ENCODE data around the gene PHLPP1. TPM values are rescaled to one million over a fixed set of nuclear protein-coding genes. Genes with fewer than 3 reads are reported as not detected.

Gene PHLPP1
- total and polyA plus RNA-seq, 2 of the 4 experiments (the other 2 are of a cell fraction): 3.3 to 3.6 TPM

GRCh38 chr18:62773691-62774090 lies 58.4 kb downstream of the PHLPP1 start:
- H3K4ac ChIP-seq (ENCODE audit: low read depth, low read length): no peak overlapping the region
- no peak overlapping the region for H3K14ac ChIP-seq (replicated peaks; ENCODE audit: low read depth, low read length)
- H2BK5ac ChIP-seq (ENCODE audit: low read depth, low read length, poor library complexity, severe bottlenecking): no peak overlapping the region
- no peak overlapping the region for H4K91ac ChIP-seq (ENCODE audit: insufficient read depth, low read depth, low read length)
- in situ Hi-C loops (cut with MboI; ENCODE audit: low sequenced_read_pairs) (no loop called here), intact Hi-C loops (cut with micrococcal nuclease) (no loop called here), dilution Hi-C loops (cut with HindIII; ENCODE audit: low sequenced_read_pairs, unreplicated experiment) (no loop called here)
- no peaks in the 10 kb centered on the region for H4K20me1 ChIP-seq (ENCODE audit: insufficient read depth, low read length)
- H2AK5ac ChIP-seq (ENCODE audit: low read depth, low read length): no peak overlapping the region
- no peak for DNase-seq
- H3K27me3 ChIP-seq (ENCODE audit: control insufficient read depth, insufficient read depth, low read length): no peaks in the 10 kb centered on the region
- H2AK9ac ChIP-seq (replicated peaks; ENCODE audit: low read depth, low read length, poor library complexity): no peak overlapping the region
- no peaks in the 10 kb centered on the region for H3K9me3 ChIP-seq (ENCODE audit: control insufficient read depth, insufficient read depth, low read length)
- no peak for ATAC-seq (ENCODE audit: low read depth)
- H3K9ac ChIP-seq (ENCODE audit: low read depth, low read length): no peak overlapping the region
- CTCF ChIA-PET: interaction anchor here (1.0 kb wide), 1 partner anchor 206 kb away, joined by 3 read pairs; no protein-coding TSS in a partner anchor
- H2AFZ ChIP-seq (replicated peaks; ENCODE audit: low read length, poor library complexity): no peak overlapping the region
- no CpG with 5 or more reads among the region's 3 CpGs for WGBS, 2 experiments (ENCODE audit: extremely low coverage in 2 of 2, insufficient read length in 1 of 2)
- H3K4me2 ChIP-seq (ENCODE audit: low read depth, low read length): no peak overlapping the region
- no peak overlapping the region for H3K4me3 ChIP-seq (ENCODE audit: insufficient read depth, low read depth, low read length)
- POLR2A ChIA-PET (ENCODE audit: unreplicated experiment): no interaction called here
- no peak overlapping the region for H4K8ac ChIP-seq (ENCODE audit: low read depth in 2 of 2, low read length in 2 of 2)
- H3K36me3 ChIP-seq (ENCODE audit: control insufficient read depth, insufficient read depth, low read length): no peaks in the 10 kb centered on the region
- no peak overlapping the region for H3K23ac ChIP-seq (ENCODE audit: low read depth, low read length)
- BruUV-seq (replicated peaks): no TSS peak
- no peak overlapping the region for H4K5ac ChIP-seq (ENCODE audit: low read depth, low read length)
- H3K79me1 ChIP-seq (ENCODE audit: low read depth in 1 of 2, low read length in 2 of 2): peaks cover 4 to 5% of the 10 kb centered on the region in 2 experiments; a peak in 3 of 4 replicates
- no peak overlapping the region for H2BK120ac ChIP-seq (ENCODE audit: low read depth, low read length)
- no peak overlapping the region for H3K56ac ChIP-seq (ENCODE audit: extremely low read depth, insufficient read depth, low read length)
- no peak overlapping the region for H2BK15ac ChIP-seq (ENCODE audit: low read depth, low read length)
- TF ChIP-seq FOS (IDR thresholded peaks at IDR 0.05; ENCODE audit: low read depth, low read length) (no peak), ELK1 (IDR thresholded peaks at IDR 0.05; ENCODE audit: borderline replicate concordance, low read depth, low read length) (no peak), CEBPB (IDR thresholded peaks at IDR 0.05; ENCODE audit: low read depth, low read length) (no peak), RCOR1 (IDR thresholded peaks at IDR 0.05; ENCODE audit: insufficient replicate concordance, low read length) (no peak), CTCF (conservative IDR thresholded peaks at IDR 0.05; ENCODE audit: low read depth, low read length) (no peak), POLR2A (IDR thresholded peaks at IDR 0.05; ENCODE audit: low read depth, low read length) (no peak), CHD1 (IDR thresholded peaks at IDR 0.05; ENCODE audit: low read depth, low read length) (no peak), MAFK (IDR thresholded peaks at IDR 0.05; ENCODE audit: low read depth, low read length) (no peak), RFX5 (IDR thresholded peaks at IDR 0.05; ENCODE audit: low read depth, low read length) (no peak)
- no peaks in the 10 kb centered on the region for H3K9me1 ChIP-seq (ENCODE audit: insufficient read depth, low read length)
- H3K27ac ChIP-seq (ENCODE audit: insufficient read depth, low read length): no peak overlapping the region
- H3K18ac ChIP-seq (ENCODE audit: low read depth, low read length): no peak overlapping the region
- no peak overlapping the region for H2BK20ac ChIP-seq (ENCODE audit: low read depth, low read length)
- no peaks in the 10 kb centered on the region for H3K4me1 ChIP-seq (ENCODE audit: control insufficient read depth, insufficient read depth, low read length)

Measured in IMR-90 (cell line).